Type B pancreatic cell (in vitro differentiated cells): ENCODE measurements around the gene WNT7B. TPM values are rescaled to one million over a fixed set of nuclear protein-coding genes. Genes with fewer than 3 reads are reported as not detected.

Experiments used
- DNase-seq: peaks from one replicate; pipeline ENCODE4 v3.0.0; 2021; ENCODE audit warnings: mixed read lengths; ENCODE audit not compliant: unreplicated experiment; ENCODE audit errors: extremely low spot score
- H3K27ac Mint-ChIP-seq: 2 replicates; pipeline ENCODE4 v1.8.0; 2021; ENCODE audit warnings: mild to moderate bottlenecking, mixed read lengths
- H3K27me3 Mint-ChIP-seq: 2 replicates; pipeline ENCODE4 v1.8.0; 2021; ENCODE audit warnings: mixed read lengths
- H3K36me3 Mint-ChIP-seq: 2 replicates; pipeline ENCODE4 v1.8.0; 2021; ENCODE audit warnings: mixed read lengths
- H3K4me1 Mint-ChIP-seq: one replicate; pipeline ENCODE4 v1.8.0; 2021; ENCODE audit warnings: mixed read lengths; ENCODE audit not compliant: unreplicated experiment
- H3K4me3 Mint-ChIP-seq: 2 replicates; pipeline ENCODE4 v1.8.0; 2021; ENCODE audit warnings: mild to moderate bottlenecking, mixed read lengths
- H3K9me3 Mint-ChIP-seq: 2 replicates; pipeline ENCODE4 v1.8.0; 2021; ENCODE audit warnings: mixed read lengths
- total RNA-seq: library from RNA; stranded (reverse); gene quantifications from 2 replicates; pipeline ENCODE4 v1.2.1, GENCODE V29; 2021; ENCODE audit warnings: low replicate concordance
- TF ChIP-seq, protein P1 (sequence below): fragments of 200-600 bp; sonication (generic); conservative IDR thresholded peaks from 2 replicates; pipeline ENCODE4 v1.5.0; 2021; ENCODE audit warnings: antibody characterized with exemption, mild to moderate bottlenecking

Gene WNT7B
- total RNA-seq, 1 donor from 2014 or later = 16.4 TPM

DNA sequence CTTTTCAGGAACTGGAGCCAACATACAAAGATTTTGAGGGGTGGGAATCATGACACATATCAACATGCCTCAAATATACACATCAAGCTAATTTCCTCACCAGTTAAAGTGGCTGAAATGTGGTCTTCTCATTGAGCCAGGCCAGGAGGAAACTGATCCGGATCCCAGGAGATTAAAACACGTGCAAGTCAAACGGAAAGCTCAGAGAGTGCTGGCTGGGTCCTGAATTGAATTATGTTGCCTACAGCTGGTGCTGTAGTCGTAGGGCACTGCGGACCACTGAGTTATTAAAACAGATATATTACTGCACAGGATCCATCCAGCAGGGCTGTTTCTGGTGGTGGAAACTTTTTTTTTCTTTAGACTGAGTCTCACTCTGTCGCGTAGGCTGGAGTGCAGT lies 14.1 kb upstream of the WNT7B start:
- Mint-ChIP-seq H3K9me3 (no peaks in the 10 kb centered on the region), H3K4me1 (peaks cover 4% of the 10 kb centered on the region), H3K36me3 (no peaks in the 10 kb centered on the region), H3K27me3 (peaks cover 7% of the 10 kb centered on the region), H3K27ac (no peak overlapping the region), H3K4me3 (no peak overlapping the region)
- TF ChIP-seq, protein P1, sequence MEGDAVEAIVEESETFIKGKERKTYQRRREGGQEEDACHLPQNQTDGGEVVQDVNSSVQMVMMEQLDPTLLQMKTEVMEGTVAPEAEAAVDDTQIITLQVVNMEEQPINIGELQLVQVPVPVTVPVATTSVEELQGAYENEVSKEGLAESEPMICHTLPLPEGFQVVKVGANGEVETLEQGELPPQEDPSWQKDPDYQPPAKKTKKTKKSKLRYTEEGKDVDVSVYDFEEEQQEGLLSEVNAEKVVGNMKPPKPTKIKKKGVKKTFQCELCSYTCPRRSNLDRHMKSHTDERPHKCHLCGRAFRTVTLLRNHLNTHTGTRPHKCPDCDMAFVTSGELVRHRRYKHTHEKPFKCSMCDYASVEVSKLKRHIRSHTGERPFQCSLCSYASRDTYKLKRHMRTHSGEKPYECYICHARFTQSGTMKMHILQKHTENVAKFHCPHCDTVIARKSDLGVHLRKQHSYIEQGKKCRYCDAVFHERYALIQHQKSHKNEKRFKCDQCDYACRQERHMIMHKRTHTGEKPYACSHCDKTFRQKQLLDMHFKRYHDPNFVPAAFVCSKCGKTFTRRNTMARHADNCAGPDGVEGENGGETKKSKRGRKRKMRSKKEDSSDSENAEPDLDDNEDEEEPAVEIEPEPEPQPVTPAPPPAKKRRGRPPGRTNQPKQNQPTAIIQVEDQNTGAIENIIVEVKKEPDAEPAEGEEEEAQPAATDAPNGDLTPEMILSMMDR = no peak
- DNase-seq = no peak

DNA sequence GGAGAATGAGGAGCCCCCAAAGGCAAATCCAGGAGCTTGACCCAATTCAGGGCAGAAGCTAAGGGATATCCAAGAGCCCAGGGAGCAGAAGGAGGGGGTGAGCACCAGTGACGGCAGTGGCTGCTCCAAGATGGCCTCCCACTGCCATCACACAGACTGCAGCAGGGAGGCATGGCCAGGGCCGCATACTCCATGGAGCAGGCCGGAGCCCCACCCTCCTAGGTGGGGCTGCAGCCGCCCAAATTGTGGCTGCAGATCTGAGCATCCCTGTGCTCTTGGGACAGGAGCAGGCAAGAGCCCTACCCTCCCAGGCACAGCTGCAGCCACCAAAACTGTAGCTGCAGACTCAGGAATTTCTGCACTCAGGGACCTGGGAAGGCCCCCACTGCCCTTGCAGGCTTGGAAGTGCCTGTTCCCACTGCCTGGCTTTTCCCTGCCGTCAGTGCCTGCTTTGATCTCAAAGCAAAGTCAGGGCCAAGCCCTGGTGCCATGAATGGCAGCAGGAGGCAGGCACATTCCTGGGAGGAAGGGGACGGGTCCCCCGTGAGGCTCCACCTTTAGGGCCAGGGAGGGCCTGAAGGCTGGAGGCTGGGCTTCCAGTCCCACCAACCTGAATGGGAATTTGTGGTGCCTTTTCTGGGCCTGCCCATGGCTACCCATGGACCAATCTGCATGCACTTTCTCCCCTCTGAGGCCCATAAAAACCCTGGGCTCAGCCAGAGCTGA lies 10.3 kb upstream of the WNT7B start:
- no peak overlapping the region for H3K4me3 Mint-ChIP-seq
- TF ChIP-seq, protein P1 = no peak
- H3K36me3 Mint-ChIP-seq = no peaks in the 10 kb centered on the region
- H3K27me3 Mint-ChIP-seq = peaks cover 3% of the 10 kb centered on the region
- H3K9me3 Mint-ChIP-seq = peaks cover 8% of the 10 kb centered on the region
- no peak for DNase-seq
- no peak overlapping the region for H3K27ac Mint-ChIP-seq
- H3K4me1 Mint-ChIP-seq = no peaks in the 10 kb centered on the region

DNA sequence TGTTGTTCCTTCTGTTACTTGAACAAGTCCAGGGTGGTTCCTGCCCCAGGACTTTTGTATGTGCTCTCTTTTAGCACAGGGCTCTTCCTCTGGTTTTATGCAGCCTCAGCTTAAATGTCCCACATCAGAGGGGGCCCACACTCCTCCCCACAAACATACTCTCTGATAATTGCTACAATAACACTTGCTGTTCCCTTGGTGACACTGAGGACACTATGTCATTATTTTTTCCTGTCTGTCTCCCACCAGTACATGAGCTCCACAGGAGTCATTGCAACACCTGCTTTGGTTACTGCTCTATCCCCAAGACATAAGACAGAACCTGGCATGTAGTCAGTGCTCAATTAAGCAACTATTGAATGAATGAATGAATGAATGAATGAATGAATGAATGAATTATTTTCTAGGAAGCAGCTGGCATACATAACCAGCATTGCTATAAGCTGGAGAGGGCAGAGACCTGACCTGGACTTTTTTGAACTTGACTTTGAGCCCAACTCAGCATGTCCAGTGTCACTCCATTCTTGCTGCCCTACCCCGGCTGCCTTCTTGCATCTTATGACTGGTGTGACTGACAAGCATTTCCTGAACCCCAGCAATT lies 7.5 kb upstream of the WNT7B start:
- no peak for DNase-seq
- TF ChIP-seq, protein P1 = no peak
- H3K36me3 Mint-ChIP-seq = no peaks in the 10 kb centered on the region
- no peak overlapping the region for H3K27ac Mint-ChIP-seq
- no peaks in the 10 kb centered on the region for H3K4me1 Mint-ChIP-seq
- peaks cover 3% of the 10 kb centered on the region for H3K27me3 Mint-ChIP-seq
- peaks cover 8% of the 10 kb centered on the region for H3K9me3 Mint-ChIP-seq
- H3K4me3 Mint-ChIP-seq = no peak overlapping the region

DNA sequence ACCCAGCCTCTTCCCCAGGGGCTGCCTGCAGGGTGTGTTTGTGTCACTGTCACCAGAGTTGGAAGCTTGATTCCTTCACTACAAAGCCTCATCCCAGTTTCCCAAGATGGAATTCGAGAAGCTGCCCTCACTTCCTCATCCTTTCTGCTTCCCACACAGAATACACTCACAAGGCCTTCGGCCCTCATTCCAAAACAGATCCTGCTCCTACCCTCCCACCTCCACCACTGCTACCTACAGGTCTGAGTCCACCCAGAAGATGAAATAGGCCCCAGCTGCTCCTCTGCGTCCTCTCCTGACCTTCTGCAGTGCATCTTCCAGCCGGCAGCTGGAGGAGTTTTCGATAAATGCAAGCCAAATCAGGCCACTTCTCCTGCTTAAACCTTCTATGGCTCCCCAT lies 6.8 kb upstream of the WNT7B start:
- Mint-ChIP-seq H3K4me3 (no peak overlapping the region), H3K27me3 (peaks cover 3% of the 10 kb centered on the region), H3K27ac (no peak overlapping the region), H3K4me1 (no peaks in the 10 kb centered on the region), H3K36me3 (no peaks in the 10 kb centered on the region), H3K9me3 (peaks cover 8% of the 10 kb centered on the region)
- TF ChIP-seq, protein P1 = no peak
- no peak for DNase-seq

DNA sequence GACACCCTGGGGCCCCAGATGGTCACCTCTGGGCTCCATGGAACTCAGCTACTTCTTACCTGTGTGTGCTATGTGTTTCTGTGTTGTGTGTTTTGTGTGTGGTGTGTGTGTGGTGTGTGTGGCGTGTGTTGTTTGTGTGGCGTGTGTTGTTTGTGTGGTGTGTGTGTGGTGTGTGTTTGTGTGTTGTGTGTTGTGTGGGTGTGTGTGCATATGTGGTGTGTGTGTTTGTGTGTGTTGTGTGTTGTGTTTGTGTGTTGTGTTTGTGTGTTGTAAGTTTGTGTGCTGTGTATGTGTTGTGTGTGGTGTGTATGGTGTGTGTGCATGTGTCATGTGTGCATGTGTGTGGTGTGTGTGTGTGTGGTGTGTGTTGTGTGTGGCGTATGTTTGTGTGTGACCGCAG lies 3.8 kb upstream of the WNT7B start:
- Mint-ChIP-seq H3K27ac (no peak overlapping the region), H3K4me3 (no peak overlapping the region), H3K9me3 (peaks cover 8% of the 10 kb centered on the region), H3K4me1 (no peaks in the 10 kb centered on the region), H3K27me3 (peaks cover 13% of the 10 kb centered on the region), H3K36me3 (no peaks in the 10 kb centered on the region)
- TF ChIP-seq, protein P1 = no peak
- no peak for DNase-seq
